ENCODE data around the gene R3HDML. TPM values are rescaled to one million over a fixed set of nuclear protein-coding genes. Genes with fewer than 3 reads are reported as not detected.

Gene R3HDML
- total and polyA plus RNA-seq, 9 of the 15 experiments (the other 6 are each of a cell fraction or from before 2014, with no cell fraction given), result not detected

- POLR2A ChIA-PET, result interaction anchor here (0.9 kb wide), 1 partner anchor 25 kb away, joined by 3 read pairs; no protein-coding TSS in a partner anchor
- DNase-seq (ENCODE audit: extremely low read depth in 1 of 4, low spot score in 3 of 4) (no peak), ATAC-seq (no peak), FAIRE-seq (no peak)
- H3K4me3 ChIP-seq, result no peak overlapping the region
- no peaks in the 10 kb centered on the region for H3K9me1 ChIP-seq (ENCODE audit: control insufficient read depth, insufficient read depth, low read length)
- BruUV-seq (replicated peaks), result no TSS peak
- no peak overlapping the region for H3K27ac ChIP-seq (ENCODE audit: extremely low read depth, low read depth, low read length)
- intact Hi-C loops (cut with micrococcal nuclease) (no loop called here), in situ Hi-C loops (cut with MboI) (no loop called here)
- no peak overlapping the region for H3K4me2 ChIP-seq (ENCODE audit: insufficient read depth, low read length)
- CTCF ChIA-PET (ENCODE audit: low intra/inter-chr PET ratio), result no interaction called here
- H4K20me1 ChIP-seq (replicated peaks; ENCODE audit: control insufficient read depth, insufficient read depth, low read length), result no peaks in the 10 kb centered on the region
- H3K4me1 ChIP-seq (replicated peaks in 1 of 2; ENCODE audit: control insufficient read depth in 2 of 2, insufficient read depth in 2 of 2, low read length in 2 of 2), result no peaks in the 10 kb centered on the region
- no peaks in the 10 kb centered on the region for H3K79me2 ChIP-seq (ENCODE audit: control insufficient read depth, insufficient read depth, low read length)
- H3K9ac ChIP-seq (ENCODE audit: insufficient read depth in 1 of 2, low read depth in 2 of 2, low read length in 2 of 2), result no peak overlapping the region
- WGBS (ENCODE audit: insufficient coverage, low coverage, missing lambda C conversion rate), result 3% methylated on average over 4 of the region's 4 CpGs
- no peaks in the 10 kb centered on the region for H3K9me3 ChIP-seq (replicated peaks; ENCODE audit: control insufficient read depth, insufficient read depth, low read depth, low read length)
- H3K36me3 ChIP-seq (ENCODE audit: control insufficient read depth, insufficient read depth, low read length), result no peaks in the 10 kb centered on the region
- no peak overlapping the region for H2AFZ ChIP-seq (ENCODE audit: low read depth, low read length)
- peaks cover 5 to 28% of the 10 kb centered on the region in 2 experiments; a peak in 3 of 5 replicates for H3K27me3 ChIP-seq (ENCODE audit: control insufficient read depth in 2 of 2, insufficient read depth in 2 of 2, low read length in 2 of 2)
- no peak for TF ChIP-seq DEAF1 (CRISPR knock-in tag; IDR thresholded peaks at IDR 0.05)
- peak; percentile 46; the same call in 1 of the 2 replicates for TF ChIP-seq ADNP (tag; IDR thresholded peaks at IDR 0.05)
- no peak for TF ChIP-seq RAD21 (CRISPR knock-in tag; conservative IDR thresholded peaks at IDR 0.05 in 1 of 2, IDR thresholded peaks at IDR 0.05 in 1 of 2)
- TF ChIP-seq BCOR (IDR thresholded peaks at IDR 0.05), result peak; percentile 85
- TF ChIP-seq YY1 (IDR thresholded peaks at IDR 0.05; ENCODE audit: borderline replicate concordance in 1 of 3, control insufficient read depth in 1 of 3, extremely low read depth in 1 of 3, insufficient read depth in 3 of 3, insufficient read length in 1 of 3, insufficient replicate concordance in 2 of 3, low read depth in 1 of 3, low read length in 2 of 3), result no peak
- no peak for TF ChIP-seq ZNF354B (CRISPR knock-in tag; IDR thresholded peaks at IDR 0.05)
- no peak for TF ChIP-seq NFIX (CRISPR knock-in tag; IDR thresholded peaks at IDR 0.05; ENCODE audit: low read depth)
- TF ChIP-seq E4F1 (CRISPR knock-in tag; IDR thresholded peaks at IDR 0.05; ENCODE audit: borderline replicate concordance), result no peak
- TF ChIP-seq NBN (IDR thresholded peaks at IDR 0.05; ENCODE audit: low read depth), result no peak
- no peak for TF ChIP-seq NCOA2 (IDR thresholded peaks at IDR 0.05; ENCODE audit: partially characterized antibody in 2 of 2)
- peak; percentile 62 for TF ChIP-seq CHD4 (IDR thresholded peaks at IDR 0.05; ENCODE audit: insufficient read depth, insufficient replicate concordance, low read depth, low read length, poor library complexity, severe bottlenecking)
- no peak for TF ChIP-seq YBX1 (IDR thresholded peaks at IDR 0.05)
- peak; percentile 40 to 48; a peak in 1 of 4 replicates for TF ChIP-seq KDM1A (IDR thresholded peaks at IDR 0.05)
- no peak for TF ChIP-seq CCAR2 (IDR thresholded peaks at IDR 0.05; ENCODE audit: low read depth, low read length)
- no peak for TF ChIP-seq DNMT1 (IDR thresholded peaks at IDR 0.05)
- TF ChIP-seq TRIM25 (IDR thresholded peaks at IDR 0.05; ENCODE audit: borderline replicate concordance), result no peak
- TF ChIP-seq RBM25 (IDR thresholded peaks at IDR 0.05; ENCODE audit: low read depth, low read length, severe bottlenecking), result peak; percentile 88
- TF ChIP-seq SETDB1 (IDR thresholded peaks at IDR 0.05; ENCODE audit: low read length), result no peak
Observed at GRCh38 chr20:44297721-44298120, 39.1 kb upstream of the R3HDML start.

Data from K562 (cell line).